NCI-H2107 treated with DMSO at 0.1 percent for 48 hours (cell line): ENCODE measurements around the gene CACNA2D3.

Experiments
- DNase-seq: peaks from one replicate; lab custom pipeline; 2025; ENCODE audit not compliant: unreplicated experiment; lab: John Stamatoyannopoulos, UW

Gene CACNA2D3

GRCh38 chr3:54264050-54264449 lies 141.7 kb downstream of the CACNA2D3 start:
- no peak for DNase-seq

GRCh38 chr3:54270816-54271526 lies 148.6 kb downstream of the CACNA2D3 start:
- no peak for DNase-seq

- no peak for DNase-seq
Measured at GRCh38 chr3:54273791-54274190, 151.4 kb downstream of the CACNA2D3 start.

GRCh38 chr3:54274607-54275006 lies 152.3 kb downstream of the CACNA2D3 start:
- DNase-seq = no peak

- no peak for DNase-seq
Measured at GRCh38 chr3:54279005-54279583, 156.7 kb downstream of the CACNA2D3 start.

GRCh38 chr3:54283470-54283869 lies 161.1 kb downstream of the CACNA2D3 start:
- DNase-seq = no peak

GRCh38 chr3:54294214-54294613 lies 171.9 kb downstream of the CACNA2D3 start:
- DNase-seq = no peak

- no peak for DNase-seq
Measured at GRCh38 chr3:54296531-54296930, 174.2 kb downstream of the CACNA2D3 start.

- DNase-seq = no peak
Measured at GRCh38 chr3:54299169-54299935, 177.0 kb downstream of the CACNA2D3 start.

- DNase-seq = no peak
Measured at GRCh38 chr3:54303517-54304375, 181.4 kb downstream of the CACNA2D3 start.

GRCh38 chr3:54304877-54305276 lies 182.5 kb downstream of the CACNA2D3 start:
- DNase-seq = no peak

- DNase-seq = no peak
Measured at GRCh38 chr3:54305409-54306099, 183.2 kb downstream of the CACNA2D3 start.

- DNase-seq = peak; percentile 10
Measured at GRCh38 chr3:54307566-54308180, 185.3 kb downstream of the CACNA2D3 start.

- no peak for DNase-seq
Measured at GRCh38 chr3:54309601-54310000, 187.2 kb downstream of the CACNA2D3 start.

- DNase-seq = no peak
Measured at GRCh38 chr3:54311211-54311747, 188.9 kb downstream of the CACNA2D3 start.

GRCh38 chr3:54312156-54312899 lies 190.0 kb downstream of the CACNA2D3 start:
- DNase-seq = no peak

GRCh38 chr3:54313418-54313817 lies 191.1 kb downstream of the CACNA2D3 start:
- DNase-seq = no peak

- DNase-seq = no peak
Measured at GRCh38 chr3:54321520-54321919, 199.2 kb downstream of the CACNA2D3 start.

- DNase-seq = no peak
Measured at GRCh38 chr3:54322354-54322753, 200.0 kb downstream of the CACNA2D3 start.
